Stimulated activated CD8-positive, alpha-beta memory T cell treated with anti-CD3 and anti-CD28 coated beads, Interleukin-7, amount 100 ng/mL, for 1 hour (primary cell): Measurements from ENCODE around the gene DNM1.

Experiments used
- DNase-seq, 2 donors: peaks; one replicate each; pipeline ENCODE4 v3.0.0-alpha.2; 2020; ENCODE audit warnings: low read depth in 2 of 2

The DNM1 gene

DNA sequence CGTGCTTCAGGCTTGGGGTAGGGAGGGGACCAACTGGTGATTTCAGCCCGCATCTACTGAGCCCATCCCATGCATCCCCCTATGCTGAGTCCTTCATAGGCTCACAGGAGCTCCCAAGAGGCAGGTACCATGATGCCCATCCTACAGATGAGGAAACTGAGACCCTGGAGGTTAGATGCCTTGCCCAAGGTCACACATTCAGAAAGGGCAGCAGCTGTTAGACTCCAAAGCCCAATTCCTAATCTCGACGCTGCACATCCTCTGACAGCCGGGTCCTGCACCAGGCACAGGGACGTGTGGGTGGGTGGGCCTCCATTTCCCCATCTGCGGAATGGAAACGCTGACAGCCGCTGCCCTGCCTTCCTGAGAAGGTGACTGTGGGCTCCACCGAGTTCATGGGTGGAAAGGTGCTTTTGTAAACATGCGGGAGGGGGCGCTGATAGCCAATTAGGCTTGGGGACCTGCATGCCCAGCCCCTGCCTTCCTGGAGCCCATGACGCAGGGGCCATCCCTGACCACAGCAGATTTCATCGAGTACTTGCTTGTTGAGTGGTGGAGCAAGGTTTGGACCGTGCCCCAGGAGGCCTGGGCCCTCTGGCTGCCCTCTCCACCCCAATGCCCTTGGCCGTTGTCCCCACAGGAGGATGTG lies 2.2 kb downstream of the DNM1 start:
- no peak for DNase-seq

DNA sequence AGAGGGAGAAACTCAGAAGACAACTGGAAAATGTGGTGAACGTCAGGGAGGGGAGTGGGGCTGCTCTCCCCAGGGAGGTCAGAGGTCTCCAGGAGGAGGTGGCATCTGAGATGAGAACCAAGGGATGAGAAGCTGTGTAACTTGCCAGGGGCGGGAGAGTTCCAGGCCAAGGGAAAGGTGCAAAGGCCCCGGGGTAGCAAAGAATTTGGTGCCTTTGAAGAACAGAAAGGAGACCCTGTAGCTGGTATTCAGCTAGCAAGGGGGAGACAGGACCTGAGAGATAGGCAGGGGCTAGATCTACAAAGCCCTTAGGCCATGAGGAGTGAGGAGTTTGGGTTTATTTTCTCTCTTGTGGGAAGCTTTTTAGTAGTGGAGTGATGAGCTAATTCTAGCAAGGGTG lies 3.3 kb downstream of the DNM1 start:
- no peak for DNase-seq

DNA sequence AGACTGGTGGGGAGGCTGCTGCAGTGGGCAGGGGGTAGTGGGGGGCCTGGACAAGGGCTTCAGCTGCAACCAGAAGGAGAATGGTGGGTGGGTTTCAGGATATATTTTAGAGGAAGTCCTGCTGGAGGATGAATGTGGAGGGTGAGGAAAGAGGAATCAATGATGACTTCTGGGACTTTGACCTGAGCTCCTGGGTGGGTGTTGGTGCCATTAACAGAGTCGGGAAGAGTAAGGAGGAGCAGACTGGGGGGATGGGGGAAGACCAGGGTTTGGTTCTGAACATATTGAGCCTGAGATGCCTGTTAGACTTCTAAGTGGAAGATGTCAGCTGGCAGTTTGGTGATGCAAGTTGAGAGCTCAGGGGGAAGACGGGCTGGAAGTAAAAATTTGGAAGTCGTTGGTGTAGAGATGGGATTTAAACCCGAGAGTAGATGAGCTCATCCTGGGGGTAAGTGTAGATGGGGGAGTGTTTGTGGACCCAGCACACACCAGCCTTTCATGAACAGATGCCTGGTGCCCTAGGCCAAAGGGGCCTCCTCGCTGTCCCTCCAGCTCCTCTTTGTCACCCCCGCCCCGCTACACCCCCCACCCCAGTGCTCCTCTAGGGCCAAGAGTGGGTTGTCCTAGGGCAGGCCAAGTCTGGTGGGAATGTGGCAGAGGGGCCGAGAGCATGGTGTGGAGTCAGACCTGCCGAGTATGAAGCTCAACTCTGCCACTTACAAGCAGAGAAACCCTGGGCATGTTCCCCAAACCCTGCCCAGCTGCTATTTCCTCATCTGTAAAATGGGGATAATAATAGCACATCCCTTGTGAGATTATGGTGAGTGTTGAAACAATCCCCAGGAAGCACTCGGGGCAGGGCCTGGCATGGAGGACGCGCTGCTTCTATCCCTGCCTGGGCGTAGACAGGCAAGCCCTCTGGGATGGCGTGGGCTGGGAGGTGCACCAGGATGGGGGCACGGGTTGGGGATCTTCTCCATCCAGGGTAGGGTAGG lies 4.0 kb downstream of the DNM1 start:
- DNase-seq: no peak

DNA sequence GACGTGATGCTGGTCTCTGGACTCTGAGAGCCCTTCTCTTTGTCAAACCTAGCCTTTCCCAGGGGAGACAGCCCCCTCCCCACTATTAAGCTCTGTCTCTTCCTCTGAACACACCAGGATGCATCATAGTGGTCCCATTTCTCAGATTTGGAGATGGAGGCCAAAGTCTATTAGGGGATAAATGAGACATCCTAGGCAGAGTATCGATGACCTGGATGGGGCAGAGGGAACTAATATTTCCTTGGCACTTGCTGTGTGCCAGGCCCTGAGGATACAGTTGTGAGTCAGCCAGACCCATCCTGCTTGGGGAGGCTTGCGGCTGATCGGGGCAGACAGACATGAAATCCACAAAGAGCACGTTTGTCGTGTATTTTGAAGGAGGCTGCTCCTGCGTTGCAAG lies 5.2 kb downstream of the DNM1 start:
- DNase-seq: no peak

DNA sequence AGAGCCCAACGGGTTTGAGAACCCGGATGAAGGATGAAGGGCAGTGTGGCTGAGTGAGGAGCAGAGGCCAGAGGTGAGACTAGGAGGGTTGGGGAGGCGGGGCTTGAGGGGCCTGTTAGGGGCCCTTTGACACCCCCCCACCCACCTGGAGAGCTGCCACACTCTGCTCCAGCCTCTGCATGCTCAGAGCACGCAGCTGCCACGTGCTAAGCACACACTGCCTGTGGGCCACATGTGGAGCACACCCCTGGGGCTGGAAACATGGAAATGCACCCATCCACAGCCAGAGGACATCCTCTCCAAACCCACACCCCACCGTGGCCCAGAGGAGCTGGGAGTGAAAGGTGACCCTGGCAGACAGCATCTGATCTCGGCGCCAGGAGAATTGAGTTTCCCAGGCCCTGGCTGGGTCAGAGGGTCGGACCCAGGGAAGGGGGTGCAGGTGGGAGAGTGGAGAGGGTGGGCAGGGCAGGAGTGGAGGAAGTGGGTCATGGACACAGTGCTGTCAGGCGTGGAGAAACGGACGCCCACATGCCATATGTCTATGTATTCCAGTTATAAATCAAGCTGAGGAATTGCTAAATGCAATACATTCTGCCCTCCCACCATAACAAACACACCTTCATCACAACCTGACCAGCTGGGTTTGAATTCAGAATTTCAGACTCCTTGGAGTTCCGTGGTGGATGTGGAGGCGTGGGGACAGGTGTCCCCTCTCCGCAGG lies 5.9 kb downstream of the DNM1 start:
- DNase-seq: no peak

DNA sequence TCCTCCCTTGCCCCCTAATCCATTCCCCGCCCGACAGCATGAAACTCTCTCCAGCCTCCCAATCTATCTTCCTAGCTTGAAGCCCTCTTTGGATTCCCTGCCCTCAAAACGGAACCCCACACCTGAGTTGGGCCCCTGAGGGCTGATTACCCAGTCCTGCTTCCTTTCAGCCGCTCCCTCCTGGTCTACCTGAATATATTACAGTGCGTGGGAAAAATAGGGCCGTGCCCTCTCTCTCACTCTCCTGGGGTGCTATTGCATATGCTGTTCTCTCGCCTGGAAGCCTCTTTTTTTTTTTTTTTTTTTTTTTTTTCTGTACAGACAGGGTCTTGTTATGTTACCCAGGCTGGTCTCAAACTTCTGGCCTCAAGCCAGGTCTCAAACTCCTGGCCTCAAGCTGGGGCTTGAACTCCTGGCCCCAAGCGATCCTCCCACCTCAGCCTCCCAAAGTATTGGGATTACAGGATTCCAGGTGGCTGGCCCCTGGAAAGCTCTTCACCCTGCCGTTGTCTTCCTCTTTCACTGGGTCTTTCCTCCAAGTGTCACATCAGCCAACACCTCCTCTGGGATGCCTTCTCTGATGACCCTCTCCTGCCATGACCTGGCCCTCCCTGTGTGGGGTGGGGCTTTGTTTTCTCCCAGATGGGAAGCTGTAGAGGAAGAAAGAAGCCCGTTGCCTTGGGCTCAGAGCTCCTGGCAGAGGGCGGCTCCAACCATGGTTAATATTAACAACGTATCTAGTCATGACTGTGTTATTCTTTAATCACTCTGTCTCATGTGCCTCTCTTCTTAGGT lies 8.2 kb downstream of the DNM1 start:
- no peak for DNase-seq

DNA sequence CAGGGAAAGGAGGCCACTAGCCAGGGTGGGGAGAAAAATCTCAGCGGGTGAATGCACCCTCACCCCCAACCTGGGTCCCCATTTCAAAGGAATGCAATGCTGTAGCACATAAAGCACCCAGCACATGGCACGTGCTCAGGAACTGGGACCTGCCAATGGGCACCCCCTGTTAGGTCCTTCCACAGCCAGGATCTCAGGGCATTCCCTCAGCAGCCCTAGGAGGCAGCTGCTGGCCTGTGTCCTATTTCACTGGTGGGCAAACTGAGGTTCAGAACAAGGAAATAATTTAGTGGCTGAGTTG lies 8.8 kb downstream of the DNM1 start:
- no peak for DNase-seq

DNA sequence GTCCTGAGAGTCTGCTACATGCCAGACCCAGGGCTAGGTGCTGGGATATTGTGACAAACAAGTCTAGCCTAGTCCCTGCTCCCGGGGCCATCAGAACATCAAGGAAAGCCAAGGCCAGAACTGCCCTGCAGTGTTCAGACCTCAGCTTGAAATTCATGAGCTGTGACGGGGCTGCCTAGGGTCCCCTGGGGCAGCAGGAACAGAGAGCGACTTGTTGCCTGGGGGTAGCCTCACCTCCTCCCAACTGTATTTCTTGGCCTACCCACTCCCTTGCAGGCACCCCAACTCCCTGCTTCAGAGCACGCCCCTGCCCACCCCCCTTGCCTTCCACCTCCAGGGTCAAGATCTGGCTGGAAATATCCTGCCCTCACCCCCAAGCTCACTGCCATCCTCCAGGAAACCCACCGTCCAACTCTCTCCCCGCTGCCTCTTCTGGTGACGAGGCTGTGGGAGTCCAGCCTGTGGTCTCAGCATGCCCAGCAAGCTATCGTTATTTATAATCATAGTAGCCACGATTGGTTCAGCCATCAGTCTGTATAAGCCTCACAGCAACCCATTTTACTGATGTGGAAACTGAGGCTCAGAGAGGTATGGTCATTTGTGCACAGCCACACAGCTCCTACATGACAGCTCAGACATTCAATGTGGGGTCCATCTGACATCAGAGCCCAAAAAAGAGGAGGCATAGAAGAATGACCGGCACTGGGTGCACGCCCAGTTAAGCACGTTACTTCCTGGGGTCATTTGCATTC lies 10.7 kb downstream of the DNM1 start:
- no peak for DNase-seq

DNA sequence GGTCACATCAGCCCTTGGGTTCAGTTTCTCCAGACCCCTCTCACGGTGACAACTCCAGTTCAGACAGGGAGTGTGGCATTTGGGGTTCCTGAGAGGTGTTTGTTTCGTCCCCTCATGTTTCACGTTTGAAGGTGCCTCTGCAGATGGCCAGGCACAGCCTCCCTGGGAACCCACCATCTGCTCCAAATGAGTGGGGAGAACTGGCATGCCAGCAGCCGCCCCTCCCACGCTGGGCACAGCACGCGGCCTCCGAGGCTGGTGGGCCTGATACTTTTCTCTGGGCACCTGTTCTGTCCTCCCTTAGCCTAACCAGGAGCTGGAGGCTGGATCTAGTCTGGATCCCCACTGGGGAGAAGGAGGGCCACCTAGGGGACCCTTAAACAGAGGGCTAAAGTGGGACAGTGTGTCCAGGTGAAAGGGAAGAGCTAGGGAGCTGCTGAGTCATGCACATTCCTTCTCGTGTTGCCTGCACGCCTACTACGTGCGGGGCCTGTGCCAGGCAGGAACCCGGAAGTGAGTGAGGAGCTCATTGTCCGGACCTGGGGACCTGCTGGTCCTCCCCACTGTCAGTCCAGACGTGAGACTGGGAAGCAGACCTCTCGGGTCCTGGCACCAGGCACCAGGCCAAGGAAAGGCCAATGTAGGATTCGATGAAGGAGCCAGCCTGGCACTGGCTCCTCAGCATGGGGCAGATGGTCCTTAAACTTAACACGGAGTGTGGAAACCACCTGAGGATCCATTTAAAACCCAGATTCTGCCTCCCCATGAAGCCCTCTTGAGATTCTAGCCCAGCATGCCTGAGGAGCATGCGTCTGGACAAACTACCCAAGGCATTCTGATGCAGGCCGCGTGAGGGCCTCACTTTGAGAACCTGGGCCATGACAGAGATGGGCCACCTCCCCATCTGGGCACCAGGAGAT lies 11.7 kb downstream of the DNM1 start:
- DNase-seq: no peak

DNA sequence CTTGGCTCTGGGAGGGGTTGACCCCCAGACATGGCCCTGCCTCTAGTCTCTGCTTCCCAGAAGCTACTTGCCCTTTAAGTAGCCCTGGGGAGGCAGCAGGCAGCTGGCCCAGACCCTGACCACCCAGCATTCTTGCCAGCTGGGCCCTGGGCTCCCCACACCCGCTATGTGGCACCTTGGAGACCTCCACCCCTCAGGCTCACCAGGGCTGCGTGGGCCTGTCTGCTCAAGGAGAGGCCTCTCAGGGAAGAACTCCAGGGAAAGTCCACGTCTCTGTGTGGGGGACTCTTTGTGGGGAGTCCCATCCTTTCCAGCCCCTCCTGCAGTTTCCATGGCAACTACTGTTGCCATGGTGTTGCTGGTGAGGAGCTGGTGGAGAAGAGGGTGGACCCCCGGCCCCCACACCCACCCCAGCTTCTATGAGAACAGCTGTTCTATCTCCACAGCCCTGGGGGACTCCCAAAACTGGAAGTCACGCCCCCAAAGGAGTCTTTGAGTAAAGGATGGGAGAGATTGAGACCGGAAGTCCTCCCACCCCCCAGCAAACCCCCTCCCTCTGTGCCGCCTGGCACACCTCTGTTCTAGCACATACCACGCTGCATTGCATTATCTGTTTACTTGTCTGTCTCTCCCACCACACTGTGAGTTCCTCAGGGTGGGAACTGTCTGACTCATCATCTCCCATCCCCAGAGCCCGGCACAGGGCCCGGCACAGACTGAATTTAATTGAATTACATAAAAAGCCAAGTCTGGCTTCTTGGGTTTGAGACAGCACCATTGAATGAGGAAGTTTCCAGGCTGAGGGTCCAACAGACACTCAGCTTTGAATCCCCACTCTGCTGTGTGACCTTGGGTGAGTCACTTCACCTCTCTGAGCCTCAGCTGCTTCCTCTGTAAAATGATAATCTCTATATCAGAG lies 12.6 kb downstream of the DNM1 start:
- no peak for DNase-seq

DNA sequence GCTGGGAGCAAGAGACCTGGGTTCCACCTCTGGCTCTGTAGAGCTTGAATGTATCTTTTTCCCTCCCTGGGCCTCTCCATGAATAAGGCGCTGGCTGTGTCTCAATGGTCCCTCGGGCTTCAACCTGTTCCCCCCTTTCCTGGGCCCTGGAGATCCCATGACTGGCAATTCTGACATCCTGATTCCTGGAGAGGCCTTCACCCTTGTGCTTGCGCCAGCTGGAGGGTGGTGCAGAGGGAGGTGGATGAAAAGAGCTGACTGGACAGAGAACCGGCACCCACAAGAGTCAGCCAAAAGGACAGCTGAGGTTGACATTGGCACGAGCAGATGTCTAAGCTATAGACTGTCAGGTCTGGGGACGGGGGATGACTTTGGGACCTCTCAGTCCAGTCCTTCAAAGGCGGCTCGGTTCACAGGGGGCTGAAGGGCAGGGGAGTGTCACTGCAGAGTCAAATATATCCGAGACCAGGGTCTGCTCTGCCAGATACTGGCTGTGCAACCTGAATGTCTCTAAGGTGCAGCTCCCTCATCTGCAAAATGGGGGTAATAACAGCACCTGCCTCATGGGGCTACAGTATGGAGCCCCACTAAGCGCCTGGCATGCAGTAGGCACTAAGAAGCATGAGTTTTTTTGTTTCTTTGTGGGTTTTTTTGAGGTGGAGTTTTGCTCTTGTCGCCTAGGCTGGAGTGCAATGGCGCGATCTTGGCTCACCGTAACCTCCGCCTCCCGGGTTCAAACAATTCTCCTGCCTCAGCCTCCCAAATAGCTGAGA lies 13.8 kb downstream of the DNM1 start:
- no peak for DNase-seq

DNA sequence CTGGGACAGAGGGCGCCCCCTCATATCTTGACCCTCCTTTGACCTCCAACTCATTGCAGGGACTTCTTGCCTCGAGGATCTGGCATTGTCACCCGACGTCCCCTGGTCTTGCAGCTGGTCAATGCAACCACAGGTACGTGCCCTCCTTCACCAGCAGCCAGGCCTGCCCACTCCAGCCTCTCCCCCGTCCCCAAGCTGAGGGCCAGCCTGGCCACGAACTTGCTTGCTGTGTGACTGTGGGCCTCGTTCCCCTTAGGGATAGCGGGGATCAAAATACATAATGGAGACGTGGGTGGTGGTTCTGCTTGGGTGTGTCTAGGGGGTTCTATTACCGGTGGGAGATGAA lies 15.0 kb downstream of the DNM1 start:
- no peak for DNase-seq

DNA sequence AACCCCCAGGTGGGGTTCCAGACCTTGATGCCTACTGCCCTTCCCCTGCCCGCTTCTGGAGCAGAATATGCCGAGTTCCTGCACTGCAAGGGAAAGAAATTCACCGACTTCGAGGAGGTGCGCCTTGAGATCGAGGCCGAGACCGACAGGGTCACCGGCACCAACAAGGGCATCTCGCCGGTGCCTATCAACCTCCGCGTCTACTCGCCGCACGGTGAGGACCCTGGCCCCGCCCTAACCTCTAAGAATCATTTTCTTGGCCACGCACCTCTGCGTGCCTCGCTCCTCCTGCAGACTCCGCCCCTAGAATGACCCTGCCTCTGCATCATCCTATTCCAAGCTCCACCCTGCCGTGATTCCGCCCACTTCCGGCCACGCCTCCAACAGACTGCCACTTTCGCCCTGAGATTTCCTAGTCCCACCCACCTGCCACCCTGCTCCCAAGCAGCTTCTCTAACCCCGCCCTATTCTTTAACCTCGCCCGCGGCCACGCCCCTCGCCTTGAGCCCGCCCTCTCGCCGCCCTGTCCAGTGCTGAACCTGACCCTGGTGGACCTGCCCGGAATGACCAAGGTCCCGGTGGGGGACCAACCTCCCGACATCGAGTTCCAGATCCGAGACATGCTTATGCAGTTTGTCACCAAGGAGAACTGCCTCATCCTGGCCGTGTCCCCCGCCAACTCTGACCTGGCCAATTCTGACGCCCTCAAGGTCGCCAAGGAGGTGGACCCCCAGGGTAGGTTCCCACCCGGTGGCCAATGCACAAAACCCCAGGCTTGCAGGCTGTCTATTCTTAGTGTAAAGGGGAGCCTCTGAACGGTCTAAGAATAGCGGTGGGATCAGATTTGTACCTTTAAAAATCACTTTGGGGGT lies 15.6 kb downstream of the DNM1 start:
- DNase-seq: peak; percentile 66 to 83

DNA sequence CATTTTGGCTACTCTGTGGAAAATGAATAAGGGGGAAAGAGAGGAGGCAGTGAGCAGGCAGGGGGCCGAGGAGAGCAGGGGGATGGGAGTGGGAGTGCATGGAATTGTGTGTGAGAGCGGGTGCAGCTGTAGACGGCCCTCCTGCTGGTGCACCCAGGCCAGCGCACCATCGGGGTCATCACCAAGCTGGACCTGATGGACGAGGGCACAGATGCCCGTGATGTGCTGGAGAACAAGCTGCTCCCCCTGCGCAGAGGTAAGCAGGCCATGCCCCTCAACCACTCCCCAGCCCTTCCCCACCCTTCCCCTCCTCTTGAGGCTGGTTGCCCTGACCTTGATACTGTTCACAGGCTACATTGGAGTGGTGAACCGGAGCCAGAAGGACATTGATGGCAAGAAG lies 16.7 kb downstream of the DNM1 start:
- DNase-seq: no peak

DNA sequence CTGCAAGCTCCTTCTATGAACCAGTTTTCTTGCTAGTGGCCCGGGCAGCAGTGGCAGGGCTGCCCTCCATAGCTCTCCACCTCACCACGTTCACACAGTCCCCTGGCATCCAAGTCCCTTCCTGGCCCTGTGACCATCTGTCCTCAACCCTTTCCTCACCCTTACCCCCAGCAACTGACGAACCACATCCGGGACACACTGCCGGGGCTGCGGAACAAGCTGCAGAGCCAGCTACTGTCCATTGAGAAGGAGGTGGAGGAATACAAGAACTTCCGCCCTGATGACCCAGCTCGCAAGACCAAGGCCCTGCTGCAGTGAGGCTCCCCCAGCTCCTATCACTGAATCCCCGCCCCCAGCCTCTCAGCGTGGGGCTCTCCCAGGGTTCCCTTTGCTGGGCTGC lies 18.8 kb downstream of the DNM1 start:
- DNase-seq: no peak

DNA sequence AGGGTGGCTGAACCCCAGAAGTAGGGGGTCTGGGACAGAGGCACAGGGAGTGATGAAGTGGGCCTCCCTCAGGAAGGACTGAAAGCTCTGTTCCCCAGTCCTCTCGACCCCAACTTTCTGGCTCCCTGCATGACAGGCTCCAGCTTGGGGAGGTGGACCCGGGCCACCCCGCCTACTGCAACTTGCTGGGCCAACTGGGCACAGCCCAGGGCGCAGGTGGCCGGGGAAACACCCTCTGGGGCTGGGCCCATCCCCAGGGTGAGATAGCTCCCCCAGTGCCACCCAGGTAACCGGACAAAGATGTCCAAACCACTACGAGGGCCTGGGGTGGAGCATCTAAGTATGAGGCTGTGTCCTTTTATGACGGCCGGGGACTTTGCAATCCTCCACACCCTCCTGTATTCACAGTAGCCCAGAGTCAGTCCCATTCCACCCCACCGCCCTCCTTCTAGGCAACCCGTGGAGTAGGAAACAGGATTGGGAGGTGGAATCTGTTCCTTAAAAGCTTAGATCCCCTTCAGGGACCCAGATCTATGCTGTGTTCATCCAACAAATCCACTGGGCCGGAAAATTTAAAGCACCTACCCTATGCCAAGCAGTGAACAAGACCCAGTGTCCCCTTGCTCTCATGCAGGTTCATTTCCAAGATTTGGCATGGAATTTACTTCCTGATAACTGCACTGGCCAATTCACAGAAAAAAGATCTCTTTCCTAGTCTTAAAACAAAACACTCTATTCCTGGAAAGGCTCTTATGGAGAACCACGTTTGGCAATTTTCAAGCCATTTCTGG lies 19.9 kb downstream of the DNM1 start:
- DNase-seq: no peak

DNA sequence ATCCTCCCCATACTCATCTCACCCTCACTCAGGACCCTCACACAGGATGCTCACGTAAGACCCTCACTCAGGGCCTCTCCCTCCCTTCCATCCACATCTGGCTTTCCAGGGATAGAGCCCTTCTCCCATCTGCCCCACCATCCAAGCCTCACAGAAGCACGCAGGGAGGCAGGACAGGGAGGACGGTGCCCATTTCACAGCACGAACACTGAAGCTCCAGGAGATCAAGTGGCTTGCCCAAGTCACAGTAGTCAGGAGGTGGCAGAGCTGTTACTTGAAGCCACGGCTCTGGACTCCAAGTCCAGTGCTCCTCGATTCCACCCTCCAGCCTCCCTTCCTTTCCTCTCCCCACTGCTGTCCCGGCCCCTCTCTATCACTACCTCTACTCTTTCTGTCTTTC lies 21.7 kb downstream of the DNM1 start:
- no peak for DNase-seq
